Measurements from ENCODE around the gene PCSK9. TPM values are rescaled to one million over a fixed set of nuclear protein-coding genes. Genes with fewer than 3 reads are reported as not detected.

Gene PCSK9
- total and polyA plus RNA-seq, 3 experiments from 2014 or later: not detected

GRCh38 chr1:55067022-55067778 is 27.9 kb downstream of the PCSK9 start:
- Mint-ChIP-seq H3K36me3 (peaks cover 23 to 63% (median 35%) of the 10 kb centered on the region in 3 donors), H3K4me3 (no peak overlapping the region), H3K27ac (peak overlapping the region in 3 of 8 donors; percentile 19 to 49 (median 42)), H3K4me1 (no peaks in the 10 kb centered on the region), H3K27me3 (peaks cover 0 to 1% of the 10 kb centered on the region in 2 donors), H3K9me3 (no peaks in the 10 kb centered on the region)
- no peak for DNase-seq
- no peaks in the 10 kb centered on the region for H3K27me3 ChIP-seq (ENCODE audit: insufficient read depth, low read length, poor library complexity, severe bottlenecking)
- no peak overlapping the region for H3K4me3 ChIP-seq (ENCODE audit: low read length)
- H3K27ac ChIP-seq (ENCODE audit: low read depth, low read length): no peak overlapping the region
- ChIA-PET POLR2A (no interaction called here), CTCF (no interaction called here)
- no peaks in the 10 kb centered on the region for H3K4me1 ChIP-seq (ENCODE audit: insufficient read depth, low read length)
- no peaks in the 10 kb centered on the region for H3K9me3 ChIP-seq (ENCODE audit: low read length)
- H3K36me3 ChIP-seq (ENCODE audit: insufficient read depth, low read length): peaks cover 37% of the 10 kb centered on the region

- no peaks in the 10 kb centered on the region for H3K4me1 ChIP-seq (ENCODE audit: insufficient read depth, low read length)
- ChIA-PET CTCF (no interaction called here), POLR2A (no interaction called here)
- no peaks in the 10 kb centered on the region for H3K4me1 Mint-ChIP-seq
- no peaks in the 10 kb centered on the region for H3K27me3 ChIP-seq (ENCODE audit: insufficient read depth, low read length, poor library complexity, severe bottlenecking)
- no peak overlapping the region for H3K4me3 Mint-ChIP-seq
- no peak overlapping the region for H3K27ac ChIP-seq (ENCODE audit: low read depth, low read length)
- H3K27ac Mint-ChIP-seq: no peak overlapping the region
- H3K4me3 ChIP-seq (ENCODE audit: low read length): no peak overlapping the region
- H3K27me3 Mint-ChIP-seq: peaks cover 0 to 1% of the 10 kb centered on the region in 2 donors
- H3K9me3 ChIP-seq (ENCODE audit: low read length): no peaks in the 10 kb centered on the region
- no peaks in the 10 kb centered on the region for H3K9me3 Mint-ChIP-seq
- peaks cover 37% of the 10 kb centered on the region for H3K36me3 ChIP-seq (ENCODE audit: insufficient read depth, low read length)
- no peak for DNase-seq
- H3K36me3 Mint-ChIP-seq: peaks cover 23 to 70% (median 41%) of the 10 kb centered on the region in 3 donors
These were observed 28.6 kb downstream of the PCSK9 start for GRCh38 chr1:55067914-55068313.

DNA sequence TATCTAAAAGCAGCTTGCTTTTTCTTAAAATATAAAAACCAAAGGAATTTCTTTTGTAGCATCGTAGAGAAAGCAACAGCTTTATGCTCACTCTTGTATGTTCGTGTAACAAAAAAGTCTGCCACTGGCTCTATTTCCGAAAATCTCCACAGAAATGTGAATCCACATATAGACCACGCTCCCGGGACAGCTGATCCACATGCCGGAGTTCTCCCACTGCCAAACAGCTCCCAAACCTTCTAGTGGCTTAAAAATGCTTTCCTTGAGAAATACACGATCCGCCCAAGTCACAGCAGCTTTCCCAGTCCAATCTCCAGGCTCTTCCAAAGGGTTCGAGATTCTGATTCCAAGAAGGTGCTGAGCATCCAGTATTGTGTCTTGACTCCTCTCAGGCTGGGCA is 29.3 kb downstream of the PCSK9 start:
- no peaks in the 10 kb centered on the region for H3K9me3 ChIP-seq (ENCODE audit: low read length)
- H3K27me3 Mint-ChIP-seq: peaks cover 0 to 1% of the 10 kb centered on the region in 2 donors
- POLR2A ChIA-PET: no interaction called here
- H3K27ac Mint-ChIP-seq: peak overlapping the region in 3 of 8 donors; percentile 6 to 77 (median 8)
- no peaks in the 10 kb centered on the region for H3K4me1 ChIP-seq (ENCODE audit: insufficient read depth, low read length)
- no peak overlapping the region for H3K4me3 Mint-ChIP-seq
- H3K36me3 ChIP-seq (ENCODE audit: insufficient read depth, low read length): peaks cover 37% of the 10 kb centered on the region
- H3K27me3 ChIP-seq (ENCODE audit: insufficient read depth, low read length, poor library complexity, severe bottlenecking): no peaks in the 10 kb centered on the region
- no peak overlapping the region for H3K27ac ChIP-seq (ENCODE audit: low read depth, low read length)
- no peak overlapping the region for H3K4me3 ChIP-seq (ENCODE audit: low read length)
- CTCF ChIA-PET: no interaction called here
- H3K9me3 Mint-ChIP-seq: no peaks in the 10 kb centered on the region
- H3K36me3 Mint-ChIP-seq: peaks cover 23 to 77% (median 42%) of the 10 kb centered on the region in 3 donors
- no peak for DNase-seq
- H3K4me1 Mint-ChIP-seq: no peaks in the 10 kb centered on the region

DNA sequence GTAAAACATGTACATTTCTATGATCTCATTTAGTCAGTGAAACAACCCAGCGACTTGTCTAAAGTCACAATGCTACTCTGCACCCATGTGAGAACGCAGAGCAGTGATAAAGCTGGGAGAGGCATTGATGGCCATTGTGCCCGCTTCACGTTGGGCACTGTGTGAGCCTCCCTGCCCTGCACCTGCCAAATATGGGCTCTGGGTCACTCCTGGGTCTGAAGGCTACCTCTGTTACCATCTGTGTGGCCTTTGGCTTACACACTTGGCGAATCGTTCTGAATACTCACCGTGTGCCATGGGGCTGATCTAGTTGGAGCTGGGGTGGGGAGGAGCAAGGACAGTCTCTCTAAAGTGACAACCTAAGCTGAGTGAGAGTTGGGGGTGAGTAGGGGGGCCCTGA is 29.9 kb downstream of the PCSK9 start:
- CTCF ChIA-PET: no interaction called here
- Histone ChIP-seq H3K27me3 (ENCODE audit: insufficient read depth, low read length, poor library complexity, severe bottlenecking) (no peaks in the 10 kb centered on the region), H3K27ac (ENCODE audit: low read depth, low read length) (no peak overlapping the region), H3K9me3 (ENCODE audit: low read length) (no peaks in the 10 kb centered on the region), H3K36me3 (ENCODE audit: insufficient read depth, low read length) (peaks cover 37% of the 10 kb centered on the region), H3K4me3 (ENCODE audit: low read length) (no peak overlapping the region), H3K4me1 (ENCODE audit: insufficient read depth, low read length) (no peaks in the 10 kb centered on the region)
- POLR2A ChIA-PET: no interaction called here
- H3K4me3 Mint-ChIP-seq: no peak overlapping the region
- no peak for DNase-seq
- H3K4me1 Mint-ChIP-seq: no peaks in the 10 kb centered on the region
- peaks cover 23 to 84% (median 43%) of the 10 kb centered on the region in 3 donors for H3K36me3 Mint-ChIP-seq
- no peaks in the 10 kb centered on the region for H3K9me3 Mint-ChIP-seq
- H3K27ac Mint-ChIP-seq: peak overlapping the region in 3 of 8 donors; percentile 2 to 88 (median 35)
- H3K27me3 Mint-ChIP-seq: peaks cover 0 to 1% of the 10 kb centered on the region in 2 donors

DNA sequence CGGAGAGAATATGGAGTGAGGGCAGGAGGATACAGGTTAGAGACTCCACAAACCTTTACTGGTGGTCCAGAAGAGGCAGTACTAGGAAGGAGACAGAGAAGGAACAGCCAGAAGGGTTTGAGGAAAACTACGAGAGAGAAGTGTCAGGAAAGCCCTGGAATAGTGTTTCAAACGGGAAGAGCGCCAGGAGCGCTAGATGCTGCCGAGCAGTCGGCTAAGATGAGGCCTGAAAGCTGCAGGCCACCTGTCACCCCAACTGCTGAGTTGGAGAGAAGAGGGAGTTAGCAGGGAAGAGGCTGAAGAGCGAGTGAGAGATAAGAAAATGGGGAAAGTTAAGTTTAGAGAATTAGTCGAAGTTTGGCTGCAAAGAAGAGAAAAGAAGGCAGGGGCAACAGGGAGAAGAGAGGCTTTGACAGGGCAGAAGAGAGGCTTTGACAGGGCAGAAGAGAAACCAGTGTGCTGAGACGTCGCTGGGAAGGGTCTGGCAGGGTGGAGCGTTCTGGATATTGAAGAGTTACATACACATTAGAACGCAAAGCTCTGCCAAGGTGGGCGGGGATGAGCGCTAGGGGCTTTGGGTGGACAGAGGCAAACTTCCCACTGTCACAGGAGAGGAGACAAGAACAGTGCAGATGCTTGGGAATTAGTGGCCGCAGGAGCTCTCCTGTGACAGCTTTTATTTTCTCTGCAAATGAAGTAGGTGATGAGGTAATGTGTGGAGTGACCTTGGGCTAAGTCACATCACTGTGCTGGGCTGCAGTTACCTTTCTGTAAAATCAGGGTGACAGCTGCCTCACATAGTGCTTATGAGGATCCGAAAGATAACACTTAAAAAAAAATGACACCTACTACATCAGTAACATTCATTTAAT is 31.2 kb downstream of the PCSK9 start:
- CTCF ChIA-PET: no interaction called here
- POLR2A ChIA-PET: no interaction called here
- H3K36me3 Mint-ChIP-seq: peaks cover 23 to 95% (median 49%) of the 10 kb centered on the region in 3 donors

GRCh38 chr1:55071477-55071876 is 32.1 kb downstream of the PCSK9 start:
- H3K36me3 ChIP-seq (ENCODE audit: insufficient read depth, low read length): peaks cover 49% of the 10 kb centered on the region
- H3K36me3 Mint-ChIP-seq: peaks cover 25 to 96% (median 51%) of the 10 kb centered on the region in 3 donors
- no peak overlapping the region for H3K4me3 ChIP-seq (ENCODE audit: low read length)
- H3K27ac Mint-ChIP-seq: peak overlapping the region in 3 of 8 donors; percentile 19 to 26 (median 26)
- no peak for DNase-seq
- no peaks in the 10 kb centered on the region for H3K27me3 Mint-ChIP-seq
- no peak overlapping the region for H3K4me3 Mint-ChIP-seq
- CTCF ChIA-PET: interaction anchor here (1.2 kb wide), 1 partner anchor 13 kb away, joined by 3 read pairs; no protein-coding TSS in a partner anchor
- no peak overlapping the region for H3K27ac ChIP-seq (ENCODE audit: low read depth, low read length)
- POLR2A ChIA-PET: no interaction called here
- H3K4me1 Mint-ChIP-seq: no peaks in the 10 kb centered on the region
- H3K9me3 ChIP-seq (ENCODE audit: low read length): no peaks in the 10 kb centered on the region
- H3K9me3 Mint-ChIP-seq: no peaks in the 10 kb centered on the region
- no peaks in the 10 kb centered on the region for H3K27me3 ChIP-seq (ENCODE audit: insufficient read depth, low read length, poor library complexity, severe bottlenecking)
- H3K4me1 ChIP-seq (ENCODE audit: insufficient read depth, low read length): no peaks in the 10 kb centered on the region

More for the DNA sequence above, 31.2 kb downstream of the PCSK9 start:
- Histone ChIP-seq H3K9me3 (ENCODE audit: low read length) (no peaks in the 10 kb centered on the region), H3K4me1 (ENCODE audit: insufficient read depth, low read length) (no peaks in the 10 kb centered on the region), H3K27ac (ENCODE audit: low read depth, low read length) (no peak overlapping the region), H3K36me3 (ENCODE audit: insufficient read depth, low read length) (peaks cover 46% of the 10 kb centered on the region), H3K27me3 (ENCODE audit: insufficient read depth, low read length, poor library complexity, severe bottlenecking) (no peaks in the 10 kb centered on the region), H3K4me3 (ENCODE audit: low read length) (no peak overlapping the region)
- peaks cover 0 to 1% of the 10 kb centered on the region in 2 donors for H3K27me3 Mint-ChIP-seq
- H3K9me3 Mint-ChIP-seq: no peaks in the 10 kb centered on the region
- no peaks in the 10 kb centered on the region for H3K4me1 Mint-ChIP-seq
- peak overlapping the region in 1 of 7 donors; percentile 41 for H3K4me3 Mint-ChIP-seq
- no peak for DNase-seq
- H3K27ac Mint-ChIP-seq: peak overlapping the region in 4 of 8 donors; percentile 18 to 88 (median 34)

DNA sequence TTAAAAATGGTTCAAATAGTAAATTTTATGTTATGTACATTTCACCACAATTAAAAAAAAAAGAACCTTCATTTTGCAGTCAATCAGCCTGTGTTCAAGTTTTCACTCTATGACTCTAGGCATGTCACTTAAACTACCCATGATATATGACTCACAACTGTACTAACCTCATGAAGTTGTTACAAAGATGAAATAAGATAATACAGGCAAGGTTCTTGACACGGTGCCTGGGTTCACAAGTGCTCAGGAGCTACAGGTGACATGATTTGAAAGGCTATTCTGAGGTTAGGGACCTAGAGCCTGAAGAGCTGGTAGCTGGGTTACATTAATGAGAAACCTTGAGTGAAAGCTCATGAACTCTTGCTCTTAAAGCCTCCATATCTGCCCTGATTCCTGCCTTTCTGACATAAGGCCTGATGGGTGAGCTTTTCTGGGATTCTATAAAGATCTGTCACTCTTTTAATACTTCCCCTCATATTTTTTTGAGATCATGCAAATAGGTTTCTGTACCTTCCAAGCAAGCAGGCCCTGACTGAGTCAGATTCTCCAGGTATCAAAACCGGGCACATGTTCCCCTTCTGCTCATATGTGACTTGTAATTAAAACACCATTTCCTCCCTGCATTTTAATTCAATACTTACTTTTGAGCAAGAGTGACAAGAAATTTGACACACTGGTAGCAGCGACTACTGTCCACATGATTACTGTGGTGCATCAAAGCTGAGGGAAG is 34.0 kb downstream of the PCSK9 start:
- Histone ChIP-seq H3K27me3 (ENCODE audit: insufficient read depth, low read length, poor library complexity, severe bottlenecking) (no peaks in the 10 kb centered on the region), H3K9me3 (ENCODE audit: low read length) (no peaks in the 10 kb centered on the region), H3K4me1 (ENCODE audit: insufficient read depth, low read length) (no peaks in the 10 kb centered on the region), H3K27ac (ENCODE audit: low read depth, low read length) (no peak overlapping the region), H3K36me3 (ENCODE audit: insufficient read depth, low read length) (peaks cover 57% of the 10 kb centered on the region), H3K4me3 (ENCODE audit: low read length) (no peak overlapping the region)
- Mint-ChIP-seq H3K36me3 (peaks cover 18 to 93% (median 48%) of the 10 kb centered on the region in 3 donors), H3K4me3 (no peak overlapping the region), H3K27ac (peak overlapping the region in 3 of 8 donors; percentile 42 to 76 (median 58)), H3K27me3 (no peaks in the 10 kb centered on the region), H3K9me3 (no peaks in the 10 kb centered on the region), H3K4me1 (no peaks in the 10 kb centered on the region)
- ChIA-PET CTCF (no interaction called here), POLR2A (no interaction called here)
- DNase-seq: no peak

Data from CD8-positive, alpha-beta memory T cell (primary cell).